HepG2 (cell line): ENCODE results near the gene ZNF888. TPM values are rescaled to one million over a fixed set of nuclear protein-coding genes. Genes with fewer than 3 reads are reported as not detected.

Source experiments
- ARID2 ChIP-seq: sonication (generic); formaldehyde crosslinking; IDR thresholded peaks from 2 replicates; pipeline ENCODE4 v1.8.1; 2022; ENCODE audit warnings: mild to moderate bottlenecking, missing genetic modification reagents, borderline replicate concordance
- ARID4A ChIP-seq: sonication (generic); formaldehyde crosslinking; IDR thresholded peaks from 2 replicates; pipeline ENCODE4 v1.5.0; 2020; ENCODE audit warnings: mild to moderate bottlenecking, missing genetic modification reagents, borderline replicate concordance
- ATAD3A ChIP-seq: sonication (generic); formaldehyde crosslinking; IDR thresholded peaks from 2 replicates; pipeline ENCODE4 v1.4.0; 2020; ENCODE audit warnings: missing genetic modification reagents
- FOXP1 ChIP-seq, 2 experiments: fragments of 450-650 bp in 1 of 2; IDR thresholded peaks; 2 replicates each; pipeline ENCODE4 v1.6.1; 2017 to 2018; ENCODE audit warnings: antibody characterized with exemption in 1 of 2
- HDAC1 ChIP-seq: sonication (generic); formaldehyde crosslinking; IDR thresholded peaks from 2 replicates; pipeline ENCODE4 v1.5.1; 2020; ENCODE audit warnings: mild to moderate bottlenecking, missing genetic modification reagents
- JUN ChIP-seq: sonication (generic); formaldehyde crosslinking; IDR thresholded peaks from 2 replicates; pipeline ENCODE4 v1.4.0; 2020; ENCODE audit warnings: mild to moderate bottlenecking, missing genetic modification reagents
- KLF11 ChIP-seq: IDR thresholded peaks from 2 replicates; pipeline ENCODE4 v1.6.1; 2016; ENCODE audit warnings: missing compliant biosample characterization
- NFE2L1 ChIP-seq: sonication (generic); formaldehyde crosslinking; IDR thresholded peaks from 2 replicates; pipeline ENCODE4 v1.4.0; 2020; ENCODE audit warnings: missing genetic modification reagents, mild to moderate bottlenecking, borderline replicate concordance
- NR1H2 ChIP-seq: sonication (generic); formaldehyde crosslinking; IDR thresholded peaks from 2 replicates; pipeline ENCODE4 v1.8.1; 2022; ENCODE audit warnings: low read depth, missing genetic modification reagents, borderline replicate concordance
- YEATS4 ChIP-seq: sonication (generic); formaldehyde crosslinking; IDR thresholded peaks from 2 replicates; pipeline ENCODE4 v1.4.0; 2020; ENCODE audit warnings: missing genetic modification reagents, borderline replicate concordance
- ZBTB21 ChIP-seq: sonication (generic); formaldehyde crosslinking; IDR thresholded peaks from 2 replicates; pipeline ENCODE4 v1.4.0; 2020; ENCODE audit warnings: missing genetic modification reagents
- ZNF12 ChIP-seq: sonication (generic); formaldehyde crosslinking; IDR thresholded peaks from 2 replicates; pipeline ENCODE4 v1.5.0; 2020; ENCODE audit warnings: missing genetic modification reagents
- ZNF501 ChIP-seq: sonication (generic); formaldehyde crosslinking; IDR thresholded peaks from 2 replicates; pipeline ENCODE4 v1.5.1; 2020; ENCODE audit warnings: mild to moderate bottlenecking, moderate library complexity, missing genetic modification reagents
- ZNF891 ChIP-seq: sonication (generic); formaldehyde crosslinking; IDR thresholded peaks from 2 replicates; pipeline ENCODE4 v1.5.0; 2020; ENCODE audit warnings: mild to moderate bottlenecking, missing genetic modification reagents
- polyA plus RNA-seq, 8 experiments: library from polyadenylated mRNA; depleted of rRNA in 3 of 8; stranded (reverse) in 7 of 8; unstranded in 1 of 8; fragments of >200 nt; fragmentation: Illumina TruSeq in 4 of 8; extraction: Trizol in 4 of 8; gene quantifications; 2 replicates each; pipeline versions ENCODE4 v1.2.1 to v1.2.3, GENCODE V29; 2011 to 2016; ENCODE audit warnings: low read depth in 4 of 8, missing spikeins in 1 of 8, mixed read lengths in 1 of 8; ENCODE audit not compliant: insufficient read depth in 1 of 8
- total RNA-seq, 5 experiments: library from RNA; depleted of rRNA; stranded (reverse); fragments of >200 nt; fragmentation: Illumina TruSeq; extraction: Trizol; gene quantifications; 2 replicates each; pipeline ENCODE4 v1.2.3, GENCODE V29; 2016; ENCODE audit warnings: low read depth in 1 of 5
- TF ChIP-seq, protein P1 (sequence below): sonication (generic); formaldehyde crosslinking; IDR thresholded peaks from 2 replicates; pipeline ENCODE4 v1.8.1; 2023; ENCODE audit warnings: mild to moderate bottlenecking, missing genetic modification reagents
- TF ChIP-seq, protein P2 (sequence below): sonication (generic); formaldehyde crosslinking; IDR thresholded peaks from 2 replicates; pipeline ENCODE4 v1.5.1; 2020; ENCODE audit warnings: mild to moderate bottlenecking, moderate library complexity, missing genetic modification reagents
- TF ChIP-seq, protein P3 (sequence below): sonication (generic); formaldehyde crosslinking; IDR thresholded peaks from 2 replicates; pipeline ENCODE4 v1.4.0; 2020; ENCODE audit warnings: low read depth, mild to moderate bottlenecking, missing genetic modification reagents

ZNF888 gene
- total and polyA plus RNA-seq, 2 of the 13 experiments (the other 11 are each of a cell fraction or from before 2014, with no cell fraction given), result 1.7 to 7.6 TPM

DNA sequence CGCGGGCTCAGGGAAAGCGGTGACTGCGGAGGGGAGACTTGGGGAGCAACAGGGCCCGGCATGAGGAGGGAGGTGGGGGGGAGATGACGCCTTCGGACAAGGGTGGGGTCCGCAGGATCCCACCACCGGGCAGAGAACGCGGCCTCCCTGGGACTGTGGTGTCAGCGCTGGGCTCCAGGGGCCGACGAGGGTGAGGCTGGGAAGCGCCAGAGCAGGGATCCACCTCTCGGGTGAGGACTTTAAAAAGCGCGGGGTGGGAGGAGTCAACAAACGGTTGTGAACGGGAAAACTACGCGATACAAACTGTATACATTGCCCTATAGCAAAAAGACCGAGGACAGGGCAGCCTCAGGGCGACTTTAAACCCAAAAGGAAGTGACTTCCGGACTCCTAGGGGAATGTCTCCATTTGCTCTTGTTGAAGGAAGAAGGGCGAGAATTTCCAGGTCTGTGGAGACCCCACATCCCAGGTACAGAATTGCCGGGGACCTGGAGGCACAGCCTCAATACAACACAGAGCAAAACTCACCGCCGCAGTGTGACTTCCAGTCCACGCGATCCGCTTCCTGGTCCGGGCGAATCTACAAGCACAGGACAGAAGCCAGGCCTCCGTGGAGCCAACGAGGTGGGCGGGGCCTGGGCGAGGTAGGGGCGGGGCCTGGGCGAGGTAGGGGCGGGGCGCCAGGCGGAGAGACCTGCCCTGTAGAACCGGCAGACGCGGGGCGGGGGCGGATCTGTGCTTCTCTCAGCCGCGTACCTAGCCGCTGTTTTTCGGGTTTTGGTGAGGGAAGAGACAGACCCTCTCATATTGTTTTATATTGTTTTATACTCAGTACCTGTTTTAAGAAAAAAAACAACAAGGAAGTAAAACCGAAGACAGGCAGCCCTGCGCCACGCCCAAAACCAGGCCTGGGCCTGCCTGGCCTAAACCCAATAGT is at the start of gene ZNF888 (continued):
- TF ChIP-seq ZNF501 (CRISPR knock-in tag) (peak; percentile 29; the same call in 1 of the 2 replicates), ARID4A (CRISPR knock-in tag) (peak; percentile 76; the same call in 1 of the 2 replicates), YEATS4 (CRISPR knock-in tag) (peak; percentile 68; the same call in 1 of the 2 replicates), ZNF891 (CRISPR knock-in tag) (no peak), ZBTB21 (CRISPR knock-in tag) (no peak), NFE2L1 (no peak), FOXP1 (IDR thresholded peaks at IDR 0.05) (no peak), FOXP1 (CRISPR knock-in tag; IDR thresholded peaks at IDR 0.05) (no peak), JUN (no peak), NR1H2 (CRISPR knock-in tag) (no peak), ATAD3A (no peak), KLF11 (CRISPR knock-in tag) (no peak), HDAC1 (peak; percentile 87), ARID2 (CRISPR knock-in tag) (peak; percentile 69; the same call in 1 of the 2 replicates), ZNF12 (CRISPR knock-in tag) (no peak)
- TF ChIP-seq, protein P1, sequence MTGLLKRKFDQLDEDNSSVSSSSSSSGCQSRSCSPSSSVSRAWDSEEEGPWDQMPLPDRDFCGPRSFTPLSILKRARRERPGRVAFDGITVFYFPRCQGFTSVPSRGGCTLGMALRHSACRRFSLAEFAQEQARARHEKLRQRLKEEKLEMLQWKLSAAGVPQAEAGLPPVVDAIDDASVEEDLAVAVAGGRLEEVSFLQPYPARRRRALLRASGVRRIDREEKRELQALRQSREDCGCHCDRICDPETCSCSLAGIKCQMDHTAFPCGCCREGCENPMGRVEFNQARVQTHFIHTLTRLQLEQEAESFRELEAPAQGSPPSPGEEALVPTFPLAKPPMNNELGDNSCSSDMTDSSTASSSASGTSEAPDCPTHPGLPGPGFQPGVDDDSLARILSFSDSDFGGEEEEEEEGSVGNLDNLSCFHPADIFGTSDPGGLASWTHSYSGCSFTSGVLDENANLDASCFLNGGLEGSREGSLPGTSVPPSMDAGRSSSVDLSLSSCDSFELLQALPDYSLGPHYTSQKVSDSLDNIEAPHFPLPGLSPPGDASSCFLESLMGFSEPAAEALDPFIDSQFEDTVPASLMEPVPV (CRISPR knock-in tag), result no peak
- TF ChIP-seq, protein P2, sequence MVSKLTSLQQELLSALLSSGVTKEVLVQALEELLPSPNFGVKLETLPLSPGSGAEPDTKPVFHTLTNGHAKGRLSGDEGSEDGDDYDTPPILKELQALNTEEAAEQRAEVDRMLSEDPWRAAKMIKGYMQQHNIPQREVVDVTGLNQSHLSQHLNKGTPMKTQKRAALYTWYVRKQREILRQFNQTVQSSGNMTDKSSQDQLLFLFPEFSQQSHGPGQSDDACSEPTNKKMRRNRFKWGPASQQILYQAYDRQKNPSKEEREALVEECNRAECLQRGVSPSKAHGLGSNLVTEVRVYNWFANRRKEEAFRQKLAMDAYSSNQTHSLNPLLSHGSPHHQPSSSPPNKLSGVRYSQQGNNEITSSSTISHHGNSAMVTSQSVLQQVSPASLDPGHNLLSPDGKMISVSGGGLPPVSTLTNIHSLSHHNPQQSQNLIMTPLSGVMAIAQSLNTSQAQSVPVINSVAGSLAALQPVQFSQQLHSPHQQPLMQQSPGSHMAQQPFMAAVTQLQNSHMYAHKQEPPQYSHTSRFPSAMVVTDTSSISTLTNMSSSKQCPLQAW (CRISPR knock-in tag), result peak; percentile 12
- TF ChIP-seq, protein P3, sequence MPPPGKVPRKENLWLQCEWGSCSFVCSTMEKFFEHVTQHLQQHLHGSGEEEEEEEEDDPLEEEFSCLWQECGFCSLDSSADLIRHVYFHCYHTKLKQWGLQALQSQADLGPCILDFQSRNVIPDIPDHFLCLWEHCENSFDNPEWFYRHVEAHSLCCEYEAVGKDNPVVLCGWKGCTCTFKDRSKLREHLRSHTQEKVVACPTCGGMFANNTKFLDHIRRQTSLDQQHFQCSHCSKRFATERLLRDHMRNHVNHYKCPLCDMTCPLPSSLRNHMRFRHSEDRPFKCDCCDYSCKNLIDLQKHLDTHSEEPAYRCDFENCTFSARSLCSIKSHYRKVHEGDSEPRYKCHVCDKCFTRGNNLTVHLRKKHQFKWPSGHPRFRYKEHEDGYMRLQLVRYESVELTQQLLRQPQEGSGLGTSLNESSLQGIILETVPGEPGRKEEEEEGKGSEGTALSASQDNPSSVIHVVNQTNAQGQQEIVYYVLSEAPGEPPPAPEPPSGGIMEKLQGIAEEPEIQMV, result peak; percentile 25; the same call in 1 of the 2 replicates
